Stimulated activated CD8-positive, alpha-beta memory T cell treated with anti-CD3 and anti-CD28 coated beads, Interleukin-15, amount 100 ng/mL, for 1 hour (primary cell): ENCODE measurements around the gene PARP9.

Source experiments
- DNase-seq: peaks from one replicate; pipeline ENCODE4 v3.0.0-alpha.2; 2020; ENCODE audit warnings: low read depth

PARP9 gene

DNA sequence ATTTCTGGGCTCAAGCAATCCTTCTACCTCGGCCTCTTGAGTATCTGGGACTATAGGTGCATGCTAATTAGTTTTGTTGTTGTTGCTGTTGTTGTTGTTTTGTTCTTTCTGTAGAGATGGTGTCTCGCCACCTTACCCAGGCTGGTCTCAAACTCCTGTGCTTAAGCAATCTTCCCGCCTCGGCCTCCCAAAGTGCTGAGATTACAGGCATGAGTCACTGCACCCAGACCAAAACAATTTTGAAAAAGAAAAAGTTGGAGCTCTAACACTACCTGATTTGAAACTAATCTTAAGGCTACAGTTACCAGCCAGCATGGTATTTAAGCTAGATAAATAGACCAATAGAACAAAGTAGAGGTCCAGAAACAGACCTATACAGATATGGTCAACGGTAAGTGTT lies 79.1 kb downstream of the PARP9 start:
- no peak for DNase-seq

DNA sequence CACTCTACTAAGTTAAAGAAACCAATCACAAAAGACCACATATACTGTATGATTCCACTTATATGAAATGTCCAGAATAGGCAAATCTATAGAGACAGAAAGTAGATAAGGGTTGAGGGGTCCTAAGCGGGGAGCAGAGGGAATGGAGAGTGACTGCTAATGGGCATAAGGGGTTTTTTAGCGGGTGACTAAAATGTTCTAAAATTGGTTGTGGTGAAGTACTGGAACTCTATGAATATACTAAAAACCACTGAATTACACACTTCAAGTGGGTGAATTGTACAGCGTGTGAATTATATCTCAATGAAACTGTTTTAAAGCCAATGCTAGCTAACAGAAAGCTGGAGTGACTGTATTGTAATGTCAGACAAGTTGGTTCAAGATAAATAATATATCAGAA lies 82.7 kb downstream of the PARP9 start:
- no peak for DNase-seq
